Loucy (cell line): Measurements from ENCODE around the gene TPMT.

Experiments used
- H2AFZ ChIP-seq: fragments of 200-600 bp; sonication (generic); 2 replicates; pipeline ENCODE4 v1.6.0; 2016; ENCODE audit warnings: antibody characterized with exemption, mild to moderate bottlenecking, low read length, moderate library complexity
- H3F3A ChIP-seq: fragments of 200-600 bp; 2 replicates; pipeline ENCODE4 v1.6.0; 2016; ENCODE audit warnings: antibody characterized with exemption, low read depth, mild to moderate bottlenecking
- H3K27me3 ChIP-seq: fragments of 200-600 bp; sonication (generic); 2 replicates; pipeline ENCODE4 v1.6.1; 2014; ENCODE audit warnings: low read length, mild to moderate bottlenecking; ENCODE audit not compliant: insufficient read depth, poor library complexity, severe bottlenecking
- H3K36me3 ChIP-seq: fragments of 200-600 bp; sonication (generic); 2 replicates; pipeline ENCODE4 v1.6.1; 2016; ENCODE audit warnings: low read length; ENCODE audit not compliant: insufficient read depth
- H3K4me1 ChIP-seq: fragments of 200-600 bp; sonication (generic); 2 replicates; pipeline ENCODE4 v1.5.1; 2014; ENCODE audit warnings: low read length, mild to moderate bottlenecking; ENCODE audit not compliant: insufficient read depth, poor library complexity, severe bottlenecking
- H3K4me2 ChIP-seq: fragments of 200-600 bp; sonication (generic); 2 replicates; pipeline ENCODE4 v1.6.0; 2014; ENCODE audit warnings: antibody characterized with exemption, low read length, low read depth, mild to moderate bottlenecking; ENCODE audit not compliant: poor library complexity, severe bottlenecking
- H3K4me3 ChIP-seq: fragments of 200-600 bp; sonication (generic); 2 replicates; pipeline ENCODE4 v1.5.1; 2014; ENCODE audit warnings: low read length, mild to moderate bottlenecking, mixed read lengths; ENCODE audit not compliant: poor library complexity, severe bottlenecking
- H3K79me2 ChIP-seq: fragments of 200-600 bp; sonication (generic); 2 replicates; pipeline ENCODE4 v1.6.1; 2014; ENCODE audit warnings: low read length; ENCODE audit not compliant: insufficient read depth
- H3K9ac ChIP-seq: fragments of 200-600 bp; sonication (generic); 2 replicates; pipeline ENCODE4 v1.6.0; 2014; ENCODE audit warnings: mild to moderate bottlenecking, low read depth, low read length, moderate library complexity; ENCODE audit not compliant: poor library complexity, severe bottlenecking
- H3K9me2 ChIP-seq: fragments of 200-600 bp; sonication (generic); replicated peaks from 2 replicates; pipeline ENCODE4 v1.6.1; 2016; ENCODE audit warnings: low read depth, low read length, mixed read lengths
- H3K9me3 ChIP-seq: fragments of 200-600 bp; sonication (generic); 2 replicates; pipeline ENCODE4 v1.6.1; 2014; ENCODE audit warnings: mild to moderate bottlenecking, antibody characterized with exemption, low read length, low read depth; ENCODE audit not compliant: insufficient read depth
- H4K20me1 ChIP-seq: fragments of 200-600 bp; sonication (generic); 2 replicates; pipeline ENCODE4 v1.6.0; 2014; ENCODE audit warnings: antibody characterized with exemption, low read length, mild to moderate bottlenecking; ENCODE audit not compliant: insufficient read depth, poor library complexity, severe bottlenecking
- EZH2phosphoT487 ChIP-seq: fragments of 200-600 bp; IDR thresholded peaks from 2 replicates; pipeline ENCODE4 v1.6.1; 2018; ENCODE audit warnings: antibody characterized with exemption, mild to moderate bottlenecking, moderate library complexity, borderline replicate concordance
- TF ChIP-seq, protein P1 (sequence below): fragments of 200-600 bp; sonication (generic); conservative IDR thresholded peaks from 2 replicates; pipeline ENCODE4 v1.5.1; 2014; ENCODE audit warnings: mild to moderate bottlenecking, antibody characterized with exemption, low read length

TPMT gene

DNA sequence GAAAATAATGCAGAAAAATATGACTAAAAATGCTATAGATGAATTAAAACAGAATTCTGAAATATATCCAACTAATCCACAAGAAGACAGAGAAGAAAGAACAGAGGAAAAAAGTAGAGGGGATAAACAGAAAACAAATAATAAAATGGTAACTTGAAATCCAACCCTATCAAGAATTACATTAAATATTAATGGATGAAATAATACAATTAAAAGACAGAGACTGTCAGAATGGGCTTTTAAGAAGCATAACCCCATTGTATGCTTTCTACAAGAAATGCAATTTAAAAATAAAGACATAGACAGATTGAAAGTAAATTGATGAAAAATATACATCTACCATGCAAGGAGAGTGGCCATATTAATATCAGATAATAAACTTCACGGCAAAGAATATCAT, 47.8 kb downstream of the TPMT start:
- Histone ChIP-seq H2AFZ (no peak overlapping the region), H3F3A (no peaks in the 10 kb centered on the region), H3K36me3 (no peaks in the 10 kb centered on the region), H3K79me2 (no peaks in the 10 kb centered on the region), H4K20me1 (no peaks in the 10 kb centered on the region), H3K9me3 (peaks cover 4% of the 10 kb centered on the region; the same call in 1 of the 2 replicates), H3K9ac (no peak overlapping the region), H3K4me1 (peaks cover 4% of the 10 kb centered on the region), H3K4me3 (no peak overlapping the region), H3K9me2 (no peaks in the 10 kb centered on the region), H3K27me3 (peaks cover 11% of the 10 kb centered on the region), H3K4me2 (no peak overlapping the region)
- TF ChIP-seq EZH2phosphoT487 = no peak
- TF ChIP-seq, protein P1, sequence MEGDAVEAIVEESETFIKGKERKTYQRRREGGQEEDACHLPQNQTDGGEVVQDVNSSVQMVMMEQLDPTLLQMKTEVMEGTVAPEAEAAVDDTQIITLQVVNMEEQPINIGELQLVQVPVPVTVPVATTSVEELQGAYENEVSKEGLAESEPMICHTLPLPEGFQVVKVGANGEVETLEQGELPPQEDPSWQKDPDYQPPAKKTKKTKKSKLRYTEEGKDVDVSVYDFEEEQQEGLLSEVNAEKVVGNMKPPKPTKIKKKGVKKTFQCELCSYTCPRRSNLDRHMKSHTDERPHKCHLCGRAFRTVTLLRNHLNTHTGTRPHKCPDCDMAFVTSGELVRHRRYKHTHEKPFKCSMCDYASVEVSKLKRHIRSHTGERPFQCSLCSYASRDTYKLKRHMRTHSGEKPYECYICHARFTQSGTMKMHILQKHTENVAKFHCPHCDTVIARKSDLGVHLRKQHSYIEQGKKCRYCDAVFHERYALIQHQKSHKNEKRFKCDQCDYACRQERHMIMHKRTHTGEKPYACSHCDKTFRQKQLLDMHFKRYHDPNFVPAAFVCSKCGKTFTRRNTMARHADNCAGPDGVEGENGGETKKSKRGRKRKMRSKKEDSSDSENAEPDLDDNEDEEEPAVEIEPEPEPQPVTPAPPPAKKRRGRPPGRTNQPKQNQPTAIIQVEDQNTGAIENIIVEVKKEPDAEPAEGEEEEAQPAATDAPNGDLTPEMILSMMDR = no peak

DNA sequence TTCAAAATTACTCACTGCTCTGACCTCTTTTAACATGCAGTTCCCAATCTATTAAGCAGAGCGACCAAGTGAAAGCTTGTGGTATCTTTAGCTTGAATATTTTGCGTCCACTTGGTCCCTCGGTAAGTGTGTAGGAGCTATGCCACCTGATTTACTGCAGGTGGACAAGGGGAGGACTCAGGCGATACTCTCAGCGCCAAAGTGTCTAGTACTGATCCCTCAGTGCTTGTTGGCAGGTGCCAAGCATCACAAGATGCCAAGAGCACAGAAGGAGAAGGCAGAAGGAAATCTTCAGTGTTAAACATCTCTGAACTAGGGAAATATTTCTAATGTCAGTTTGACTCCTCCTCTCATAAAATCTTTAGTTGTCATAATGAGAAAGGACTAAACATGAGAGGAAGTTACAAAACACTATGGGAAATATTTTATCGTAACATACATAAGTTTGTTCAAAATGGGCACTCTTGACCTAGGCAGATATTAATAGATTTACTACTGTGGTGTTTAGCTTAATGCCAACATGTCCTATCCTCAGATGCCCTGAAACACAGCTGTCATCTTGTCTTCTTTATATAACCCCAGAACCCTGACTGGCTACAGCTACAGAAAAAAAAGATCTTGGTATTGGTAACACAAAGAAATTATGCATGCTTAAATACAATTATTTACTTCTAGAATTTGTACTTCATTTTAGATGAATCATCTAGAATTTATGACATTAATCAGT, 51.9 kb downstream of the TPMT start:
- TF ChIP-seq, protein P1 = no peak
- TF ChIP-seq EZH2phosphoT487 = no peak
- Histone ChIP-seq H3K9ac (no peak overlapping the region), H3F3A (no peaks in the 10 kb centered on the region), H2AFZ (no peak overlapping the region; the same call in 1 of the 2 replicates), H3K4me2 (no peak overlapping the region), H3K36me3 (no peaks in the 10 kb centered on the region), H3K79me2 (no peaks in the 10 kb centered on the region), H3K9me3 (peaks cover 4% of the 10 kb centered on the region; the same call in 1 of the 2 replicates), H3K4me3 (no peak overlapping the region), H3K9me2 (no peaks in the 10 kb centered on the region), H3K27me3 (no peaks in the 10 kb centered on the region), H4K20me1 (no peaks in the 10 kb centered on the region), H3K4me1 (peaks cover 12% of the 10 kb centered on the region)

DNA sequence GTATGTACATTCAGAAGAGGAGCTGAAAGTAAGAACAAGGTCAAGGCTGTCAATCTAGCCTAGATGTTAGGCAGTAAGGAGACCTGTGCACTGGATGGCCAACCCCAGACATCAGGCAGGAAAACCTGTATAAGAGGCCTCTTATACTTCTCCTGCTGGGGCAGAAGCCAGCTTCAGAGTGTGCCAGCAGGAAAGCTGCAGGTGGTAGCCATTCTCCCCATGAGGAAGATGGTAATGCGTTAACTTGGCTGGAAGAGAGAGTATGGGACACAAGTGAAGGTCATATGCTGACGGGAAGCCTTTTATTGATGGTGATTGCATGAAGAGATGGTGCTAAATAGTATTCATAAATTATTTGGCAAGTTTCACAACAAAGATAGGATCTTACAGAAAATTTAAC, 53.0 kb downstream of the TPMT start:
- Histone ChIP-seq H3K79me2 (no peaks in the 10 kb centered on the region), H3K4me1 (peaks cover 12% of the 10 kb centered on the region), H4K20me1 (no peaks in the 10 kb centered on the region), H3K36me3 (no peaks in the 10 kb centered on the region), H2AFZ (no peak overlapping the region), H3K9ac (no peak overlapping the region), H3K4me2 (no peak overlapping the region), H3F3A (no peaks in the 10 kb centered on the region), H3K9me2 (no peaks in the 10 kb centered on the region), H3K4me3 (no peak overlapping the region), H3K9me3 (peaks cover 4% of the 10 kb centered on the region; the same call in 1 of the 2 replicates), H3K27me3 (no peaks in the 10 kb centered on the region)
- TF ChIP-seq, protein P1 = no peak
- no peak for TF ChIP-seq EZH2phosphoT487
